ENCODE results near the gene ORC4. TPM values are rescaled to one million over a fixed set of nuclear protein-coding genes. Genes with fewer than 3 reads are reported as not detected.

Gene ORC4
- total RNA-seq, 2 donors from 2014 or later = 57.8 to 61.0 TPM

GRCh38 chr2:148000095-148000494 lies 20.4 kb downstream of the ORC4 start:
- 100% methylated on average over 1 of the region's 1 CpG; no CpG with 5 or more reads in 1 of the 2 experiments for WGBS, 2 experiments (ENCODE audit: insufficient coverage in 1 of 2, insufficient read length in 1 of 2)
- peaks cover 13% of the 10 kb centered on the region for H3K36me3 ChIP-seq (ENCODE audit: control insufficient read depth, insufficient read depth, low read length)
- TF ChIP-seq, protein P1, sequence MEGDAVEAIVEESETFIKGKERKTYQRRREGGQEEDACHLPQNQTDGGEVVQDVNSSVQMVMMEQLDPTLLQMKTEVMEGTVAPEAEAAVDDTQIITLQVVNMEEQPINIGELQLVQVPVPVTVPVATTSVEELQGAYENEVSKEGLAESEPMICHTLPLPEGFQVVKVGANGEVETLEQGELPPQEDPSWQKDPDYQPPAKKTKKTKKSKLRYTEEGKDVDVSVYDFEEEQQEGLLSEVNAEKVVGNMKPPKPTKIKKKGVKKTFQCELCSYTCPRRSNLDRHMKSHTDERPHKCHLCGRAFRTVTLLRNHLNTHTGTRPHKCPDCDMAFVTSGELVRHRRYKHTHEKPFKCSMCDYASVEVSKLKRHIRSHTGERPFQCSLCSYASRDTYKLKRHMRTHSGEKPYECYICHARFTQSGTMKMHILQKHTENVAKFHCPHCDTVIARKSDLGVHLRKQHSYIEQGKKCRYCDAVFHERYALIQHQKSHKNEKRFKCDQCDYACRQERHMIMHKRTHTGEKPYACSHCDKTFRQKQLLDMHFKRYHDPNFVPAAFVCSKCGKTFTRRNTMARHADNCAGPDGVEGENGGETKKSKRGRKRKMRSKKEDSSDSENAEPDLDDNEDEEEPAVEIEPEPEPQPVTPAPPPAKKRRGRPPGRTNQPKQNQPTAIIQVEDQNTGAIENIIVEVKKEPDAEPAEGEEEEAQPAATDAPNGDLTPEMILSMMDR (conservative IDR thresholded peaks at IDR 0.05) = no peak
- peaks cover 3% of the 10 kb centered on the region for H3K4me1 ChIP-seq (ENCODE audit: control insufficient read depth, insufficient read depth, low read length)
- H3K4me1 Mint-ChIP-seq = peaks cover 23% of the 10 kb centered on the region
- no peak overlapping the region for H3K27ac Mint-ChIP-seq
- H3K27me3 ChIP-seq (ENCODE audit: control insufficient read depth, insufficient read depth, low read length, poor library complexity, severe bottlenecking) = no peaks in the 10 kb centered on the region
- H3K4me3 ChIP-seq (ENCODE audit: low read length) = no peak overlapping the region
- no peak overlapping the region for H3K4me3 Mint-ChIP-seq
- H3K9ac ChIP-seq (ENCODE audit: extremely low read depth, low read length, poor library complexity, severe bottlenecking) = no peak overlapping the region
- H3K27me3 Mint-ChIP-seq (ENCODE audit: insufficient read depth) = no peaks in the 10 kb centered on the region
- peaks cover 23% of the 10 kb centered on the region for H3K9me3 ChIP-seq (ENCODE audit: control insufficient read depth, low read length)
- H3K36me3 Mint-ChIP-seq (ENCODE audit: low read depth) = peaks cover 50% of the 10 kb centered on the region
- H3K9me3 Mint-ChIP-seq = peaks cover 49% of the 10 kb centered on the region
- no peak for DNase-seq
- no peak overlapping the region for H3K27ac ChIP-seq (ENCODE audit: low read depth, low read length)

- Histone ChIP-seq H3K4me3 (ENCODE audit: low read length) (no peak overlapping the region), H3K9ac (ENCODE audit: extremely low read depth, low read length, poor library complexity, severe bottlenecking) (no peak overlapping the region), H3K27ac (ENCODE audit: low read depth, low read length) (no peak overlapping the region), H3K4me1 (ENCODE audit: control insufficient read depth, insufficient read depth, low read length) (peaks cover 3% of the 10 kb centered on the region), H3K27me3 (ENCODE audit: control insufficient read depth, insufficient read depth, low read length, poor library complexity, severe bottlenecking) (no peaks in the 10 kb centered on the region), H3K36me3 (ENCODE audit: control insufficient read depth, insufficient read depth, low read length) (peaks cover 15% of the 10 kb centered on the region), H3K9me3 (ENCODE audit: control insufficient read depth, low read length) (peaks cover 22% of the 10 kb centered on the region)
- H3K27me3 Mint-ChIP-seq (ENCODE audit: insufficient read depth) = no peaks in the 10 kb centered on the region
- TF ChIP-seq, protein P1 (conservative IDR thresholded peaks at IDR 0.05) = no peak
- DNase-seq = no peak
- peaks cover 23% of the 10 kb centered on the region for H3K4me1 Mint-ChIP-seq
- no peak overlapping the region for H3K4me3 Mint-ChIP-seq
- H3K27ac Mint-ChIP-seq = no peak overlapping the region
- peaks cover 50% of the 10 kb centered on the region for H3K36me3 Mint-ChIP-seq (ENCODE audit: low read depth)
- peaks cover 46% of the 10 kb centered on the region for H3K9me3 Mint-ChIP-seq
- WGBS, 2 experiments (ENCODE audit: insufficient coverage in 1 of 2, insufficient read length in 1 of 2) = 75 to 79% methylated on average over 1 of the region's 2 CpGs
Observed at GRCh38 chr2:147999126-147999525, 21.4 kb downstream of the ORC4 start.

DNA sequence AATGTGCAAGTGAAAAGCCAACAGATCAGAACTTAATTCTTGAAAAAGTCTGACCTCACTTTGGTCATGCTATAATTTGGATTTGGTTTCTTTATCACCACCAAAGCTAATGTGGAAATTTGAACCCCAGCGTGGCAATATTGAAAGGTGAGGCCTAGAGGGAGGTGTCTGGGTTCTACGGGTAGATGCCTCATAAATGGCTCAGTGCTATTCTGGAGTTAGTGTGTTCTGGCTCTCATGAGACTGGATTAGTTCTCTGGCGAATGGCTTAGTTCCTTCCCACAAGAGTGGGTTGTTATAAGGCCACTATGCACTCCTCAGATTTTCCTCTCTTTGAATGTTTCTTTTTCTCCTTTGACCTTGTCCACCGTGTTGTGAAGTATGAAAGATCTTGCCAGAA lies 22.3 kb downstream of the ORC4 start:
- no peak overlapping the region for H3K27ac Mint-ChIP-seq
- WGBS, 2 experiments (ENCODE audit: insufficient coverage in 1 of 2, insufficient read length in 1 of 2) = 89 to 95% methylated on average over 4 of the region's 4 CpGs
- no peaks in the 10 kb centered on the region for H3K27me3 Mint-ChIP-seq (ENCODE audit: insufficient read depth)
- Histone ChIP-seq H3K27me3 (ENCODE audit: control insufficient read depth, insufficient read depth, low read length, poor library complexity, severe bottlenecking) (no peaks in the 10 kb centered on the region), H3K27ac (ENCODE audit: low read depth, low read length) (no peak overlapping the region), H3K9me3 (ENCODE audit: control insufficient read depth, low read length) (peaks cover 22% of the 10 kb centered on the region), H3K36me3 (ENCODE audit: control insufficient read depth, insufficient read depth, low read length) (peaks cover 15% of the 10 kb centered on the region), H3K4me1 (ENCODE audit: control insufficient read depth, insufficient read depth, low read length) (peaks cover 3% of the 10 kb centered on the region), H3K4me3 (ENCODE audit: low read length) (no peak overlapping the region), H3K9ac (ENCODE audit: extremely low read depth, low read length, poor library complexity, severe bottlenecking) (no peak overlapping the region)
- no peak for DNase-seq
- H3K36me3 Mint-ChIP-seq (ENCODE audit: low read depth) = peaks cover 43% of the 10 kb centered on the region
- H3K9me3 Mint-ChIP-seq = peaks cover 37% of the 10 kb centered on the region
- H3K4me1 Mint-ChIP-seq = peaks cover 23% of the 10 kb centered on the region
- no peak overlapping the region for H3K4me3 Mint-ChIP-seq
- TF ChIP-seq, protein P1 (conservative IDR thresholded peaks at IDR 0.05) = no peak

Data from endodermal cell (in vitro differentiated cells).